Astrocyte of the cerebellum (primary cell): ENCODE measurements around the gene CLCNKA.

Source experiments
- DNase-seq: peaks from one replicate; pipeline ENCODE4 v3.0.0-alpha.2; 2011; ENCODE audit warnings: low read depth
- H3K4me3 ChIP-seq: 2 replicates; pipeline ENCODE4 v1.5.1; 2011; ENCODE audit warnings: mild to moderate bottlenecking, low read depth, low read length, moderate library complexity
- CTCF ChIP-seq: IDR thresholded peaks from 2 replicates; pipeline ENCODE4 v1.5.1; 2012; ENCODE audit warnings: low read length, low read depth, moderate library complexity, mild to moderate bottlenecking; ENCODE audit errors: missing control alignments
- in situ Hi-C: cut with HindIII; loops from 2 replicates; pipeline ENCODE4 v1.10.0; 2017; ENCODE audit warnings: low sequenced_read_pairs

The CLCNKA gene

GRCh38 chr1:16076865-16077238 lies 55.0 kb downstream of the CLCNKA start:
- in situ Hi-C loops: no loop called here
- TF ChIP-seq CTCF: no peak
- DNase-seq: no peak
- H3K4me3 ChIP-seq: no peak overlapping the region

- no peak for DNase-seq
- no peak overlapping the region for H3K4me3 ChIP-seq
- TF ChIP-seq CTCF: no peak
- in situ Hi-C loops: no loop called here
These were observed 55.8 kb downstream of the CLCNKA start for GRCh38 chr1:16077406-16078245.

GRCh38 chr1:16078925-16079656 lies 57.3 kb downstream of the CLCNKA start:
- no peak overlapping the region for H3K4me3 ChIP-seq
- in situ Hi-C loops: no loop called here

GRCh38 chr1:16080422-16081150 lies 58.8 kb downstream of the CLCNKA start:
- TF ChIP-seq CTCF: no peak
- no peak overlapping the region for H3K4me3 ChIP-seq
- DNase-seq: no peak
- in situ Hi-C loops: no loop called here

More at GRCh38 chr1:16078925-16079656, 57.3 kb downstream of the CLCNKA start:
- DNase-seq: peak; percentile 42
- TF ChIP-seq CTCF: peak; percentile 92

GRCh38 chr1:16081636-16082035 lies 59.8 kb downstream of the CLCNKA start:
- in situ Hi-C loops: no loop called here
- no peak for TF ChIP-seq CTCF
- no peak overlapping the region for H3K4me3 ChIP-seq
- no peak for DNase-seq

- peak; percentile 92 for TF ChIP-seq CTCF
- H3K4me3 ChIP-seq: no peak overlapping the region
- no peak for DNase-seq
- in situ Hi-C loops: no loop called here
These were observed 60.6 kb downstream of the CLCNKA start for GRCh38 chr1:16082283-16083038.
